ENCODE data around the gene SYNE1.
A peak's percentile ranks its signal among the peaks of the same experiment; 100 is the strongest.
"Not testable (repeated sequence)": the region's sequence is repeated elsewhere in the genome, so short reads cannot be mapped to it uniquely, and the experiment has no call there.

Gene SYNE1

DNA sequence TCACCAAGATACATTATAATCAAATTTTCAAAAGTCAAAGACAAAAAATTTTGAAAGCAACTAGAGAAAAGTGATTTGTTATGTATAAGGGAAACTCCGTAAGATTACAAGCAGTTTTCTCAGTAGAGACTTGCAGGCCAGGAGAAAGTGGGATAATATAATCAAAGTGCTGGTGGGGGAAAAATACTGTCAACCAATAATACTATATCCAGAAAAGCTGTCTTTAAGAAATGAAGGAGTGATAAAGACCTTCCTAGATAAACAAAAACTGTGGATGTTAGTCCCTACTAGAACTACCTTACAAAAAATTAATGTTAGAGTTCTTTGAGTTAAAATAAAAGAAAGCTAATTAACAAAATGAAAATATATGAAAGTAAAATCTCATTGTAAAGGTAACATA, 79.7 kb downstream of the SYNE1 start:
- DNase-seq, result no peak

DNA sequence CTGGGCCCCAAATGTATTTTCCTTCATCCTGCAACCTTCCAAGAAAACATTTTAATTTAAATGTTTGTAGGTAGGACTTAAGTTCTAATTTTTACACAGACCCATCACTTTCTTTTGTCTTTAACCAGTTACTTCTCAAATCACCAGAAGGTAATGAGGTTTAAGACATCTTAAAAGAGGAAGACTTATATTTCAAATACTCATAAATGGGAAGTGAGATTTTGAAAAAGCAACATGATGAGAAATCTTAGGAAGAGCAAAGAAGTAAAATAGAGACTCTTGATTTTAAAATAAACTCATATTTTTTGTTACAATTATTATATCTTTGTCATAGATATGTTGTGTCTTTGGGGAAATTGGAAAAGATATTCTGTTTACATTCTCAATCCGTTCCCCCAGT, 82.3 kb downstream of the SYNE1 start:
- no peak for DNase-seq

DNA sequence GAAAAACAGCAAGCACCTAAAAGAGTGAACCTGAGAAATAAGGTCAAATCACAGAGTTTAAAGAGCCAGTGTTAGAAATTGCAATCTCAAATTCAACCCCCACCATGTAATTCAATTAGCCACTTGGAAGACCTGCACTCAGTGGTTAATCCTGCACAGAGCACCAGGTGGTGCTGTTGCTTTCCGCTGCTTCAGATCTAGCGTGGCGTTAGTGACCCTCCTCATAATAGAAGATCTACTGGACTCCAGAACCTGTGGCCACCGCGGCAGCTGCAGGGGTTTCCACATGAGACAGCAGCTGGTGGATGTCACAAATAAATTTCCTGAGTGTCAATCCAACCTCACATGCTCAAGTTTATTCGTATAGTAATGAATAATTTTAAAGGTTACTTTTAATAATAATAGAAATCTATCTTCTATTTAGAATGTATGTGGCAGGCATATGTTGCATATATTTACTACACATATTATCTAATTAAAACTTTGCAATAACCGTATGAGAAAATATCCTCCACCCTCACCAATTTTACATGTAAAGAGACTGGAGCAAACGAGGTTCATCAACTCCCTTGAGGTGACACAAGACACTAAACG, 84.4 kb downstream of the SYNE1 start:
- peak; percentile 4 for DNase-seq

DNA sequence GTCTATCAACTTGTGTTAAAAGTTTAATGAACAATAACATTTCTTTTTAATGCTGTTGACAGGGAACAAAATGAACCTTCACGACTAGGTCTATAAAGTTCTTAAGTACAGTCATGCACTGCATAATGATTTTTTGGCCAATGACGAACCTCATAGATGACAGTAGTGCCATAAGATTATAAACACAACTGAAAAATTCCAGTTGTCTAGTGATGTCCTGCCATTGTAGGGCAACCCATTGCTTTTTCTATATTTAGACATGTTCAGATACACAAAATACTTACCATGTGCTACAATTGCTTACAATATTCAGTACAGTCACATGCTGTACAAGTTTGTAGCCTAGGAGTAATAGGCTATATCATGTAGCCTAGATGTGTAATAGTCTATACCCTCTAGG, 93.6 kb downstream of the SYNE1 start:
- no peak for DNase-seq

- no peak for DNase-seq
Measured at GRCh38 chr6:152540381-152540780, 96.8 kb downstream of the SYNE1 start.

DNA sequence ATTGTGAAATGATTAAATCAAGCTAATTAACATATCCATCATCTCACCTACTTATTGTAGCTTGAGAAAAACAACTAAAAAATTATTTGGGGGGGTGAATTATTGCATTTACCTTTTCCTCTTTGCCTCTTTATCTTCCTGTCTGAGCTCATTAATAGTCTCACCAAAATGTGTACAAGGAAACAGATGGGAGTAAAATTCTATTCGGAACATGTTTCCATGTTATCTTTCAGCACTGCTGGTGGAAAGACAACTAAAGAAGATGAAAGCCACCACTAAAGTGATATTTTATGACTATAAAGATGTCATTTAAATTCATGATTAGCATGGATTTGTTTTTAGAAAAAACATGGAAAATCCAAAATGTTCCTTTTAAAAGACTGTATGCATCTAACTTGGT, 102.6 kb downstream of the SYNE1 start:
- no peak for DNase-seq

- DNase-seq, result no peak
Measured at GRCh38 chr6:152532556-152533422, 104.4 kb downstream of the SYNE1 start.

DNA sequence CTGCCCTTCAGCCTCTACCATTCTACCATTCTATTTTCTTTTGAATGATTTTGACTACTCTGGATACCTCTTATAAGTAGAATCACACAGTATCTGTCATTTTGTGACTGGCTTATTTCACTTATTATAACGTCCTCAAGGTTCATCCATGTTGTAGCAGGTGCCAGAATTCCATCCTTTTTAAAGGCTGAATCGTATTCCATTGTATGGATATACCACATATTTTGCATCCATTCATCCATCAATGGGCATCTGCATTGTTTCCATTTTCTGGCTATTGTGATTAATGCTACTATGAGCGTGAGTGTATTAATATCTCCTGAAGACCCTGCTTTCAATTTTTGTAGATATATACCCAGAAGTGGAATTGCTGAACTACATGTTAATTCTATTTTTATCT, 105.5 kb downstream of the SYNE1 start:
- DNase-seq, result no peak

- no peak for DNase-seq
Measured at GRCh38 chr6:152529369-152529768, 107.8 kb downstream of the SYNE1 start.

DNA sequence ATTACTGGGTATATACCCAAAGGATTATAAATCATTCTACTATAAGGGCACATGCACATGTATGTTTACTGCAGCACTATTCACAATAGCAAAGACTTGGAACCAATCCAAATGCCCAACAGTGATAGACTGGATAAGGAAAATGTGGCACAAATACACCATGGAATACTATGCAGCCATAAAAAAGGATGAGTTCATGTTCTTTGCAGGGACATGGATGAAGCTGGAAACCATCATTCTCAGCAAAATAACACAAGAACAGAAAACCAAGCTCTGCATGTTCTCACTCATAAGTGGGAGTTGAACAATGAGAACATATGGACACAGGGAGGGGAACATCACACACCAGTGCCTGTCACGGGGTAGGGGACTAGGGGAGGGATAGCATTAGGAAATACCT, 123.0 kb downstream of the SYNE1 start:
- not testable (repeated sequence) for DNase-seq

DNA sequence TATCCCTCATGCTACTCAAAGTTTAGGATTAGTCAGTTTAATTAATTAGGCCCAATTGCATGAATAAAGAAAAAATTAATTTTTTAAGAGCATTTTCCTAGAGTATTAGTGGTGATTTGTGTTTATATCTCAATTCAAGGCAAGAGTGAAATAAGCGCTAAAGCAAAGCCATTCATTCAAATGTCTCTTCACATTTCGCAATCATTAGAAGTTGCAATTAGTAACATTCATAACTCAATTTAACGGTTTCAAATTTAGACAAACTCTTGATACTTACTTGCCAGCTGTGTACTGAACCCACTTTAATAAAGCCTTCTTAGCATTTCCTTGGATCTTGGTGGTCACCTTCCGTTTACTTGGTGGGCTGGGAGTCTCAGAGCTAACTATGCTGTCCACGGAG, 127.2 kb downstream of the SYNE1 start:
- DNase-seq, result no peak

DNA sequence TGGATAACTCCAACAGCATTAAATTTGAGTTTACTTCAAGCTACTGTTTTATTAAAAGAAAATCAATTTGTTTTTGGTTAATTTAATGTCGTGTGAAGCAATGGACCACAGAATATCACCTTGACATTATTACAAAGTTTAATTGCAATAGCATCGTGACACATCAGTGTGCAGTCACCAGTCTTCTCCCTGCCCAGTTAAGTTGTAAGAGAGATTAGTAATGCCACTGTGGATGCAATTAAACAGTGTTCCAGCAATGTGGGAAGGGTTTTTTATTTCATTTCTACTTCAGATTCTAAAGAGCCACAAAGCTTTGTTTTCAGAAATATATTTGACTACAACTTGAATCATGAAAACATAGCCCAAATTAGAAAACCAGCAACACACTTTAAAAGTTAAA, 128.7 kb downstream of the SYNE1 start:
- no peak for DNase-seq

DNA sequence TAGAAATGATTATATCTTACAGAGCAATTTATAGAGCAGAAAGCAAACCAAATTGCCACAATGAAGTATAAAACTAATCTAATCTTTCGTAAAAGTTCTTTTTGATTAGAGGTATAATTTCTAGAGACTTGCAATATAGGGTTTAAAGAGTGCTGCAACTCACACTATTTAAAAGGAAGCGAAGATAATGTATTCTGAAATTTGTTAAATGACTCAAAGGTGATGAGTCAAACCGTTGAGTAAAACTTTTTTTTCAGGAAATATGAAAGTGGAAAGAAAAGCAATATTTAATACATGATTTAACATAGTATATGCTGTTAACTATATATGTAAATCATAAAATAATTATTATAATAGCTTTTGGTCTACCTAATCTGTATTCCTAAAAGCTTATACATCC, 133.6 kb downstream of the SYNE1 start:
- no peak for DNase-seq

GRCh38 chr6:152502421-152503188, 134.6 kb downstream of the SYNE1 start:
- no peak for DNase-seq

DNA sequence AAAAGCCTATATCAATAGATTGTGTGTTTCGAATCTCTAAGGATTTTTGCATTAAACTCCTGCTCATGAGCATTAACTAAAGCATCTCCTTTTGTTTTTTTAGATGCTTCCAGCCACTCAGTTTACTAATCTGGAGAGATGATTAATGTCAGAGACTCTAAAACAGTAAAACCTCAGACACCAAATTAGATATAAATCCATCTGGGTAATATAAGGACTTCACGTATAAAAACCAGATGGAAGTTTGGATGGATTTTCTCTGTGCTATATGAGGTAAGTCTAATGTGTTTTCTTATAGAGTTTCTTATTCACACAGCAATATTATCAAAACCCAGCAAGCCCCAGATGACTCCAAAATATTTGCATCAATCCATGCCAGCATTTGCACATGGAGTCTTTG, 137.2 kb downstream of the SYNE1 start:
- no peak for DNase-seq

DNA sequence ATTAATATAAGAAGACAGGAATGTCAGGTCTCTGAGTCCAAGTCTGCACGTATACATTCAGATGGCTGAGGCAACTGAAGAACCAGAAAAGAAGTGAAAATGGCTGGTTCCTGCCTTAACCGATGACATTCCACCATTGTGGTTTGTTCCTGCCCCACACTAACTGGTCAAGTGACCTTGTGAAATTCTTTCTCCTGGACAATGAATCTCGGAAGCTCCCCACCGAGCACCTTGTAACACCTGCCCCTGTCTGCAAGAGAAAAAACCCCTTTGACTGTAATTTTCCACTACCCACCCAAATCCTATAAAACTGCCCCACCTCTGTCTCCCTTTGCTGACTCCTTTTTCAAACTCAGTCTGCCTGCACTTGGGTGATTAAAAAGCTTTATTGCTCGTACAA, 140.4 kb downstream of the SYNE1 start:
- DNase-seq, result no peak

DNA sequence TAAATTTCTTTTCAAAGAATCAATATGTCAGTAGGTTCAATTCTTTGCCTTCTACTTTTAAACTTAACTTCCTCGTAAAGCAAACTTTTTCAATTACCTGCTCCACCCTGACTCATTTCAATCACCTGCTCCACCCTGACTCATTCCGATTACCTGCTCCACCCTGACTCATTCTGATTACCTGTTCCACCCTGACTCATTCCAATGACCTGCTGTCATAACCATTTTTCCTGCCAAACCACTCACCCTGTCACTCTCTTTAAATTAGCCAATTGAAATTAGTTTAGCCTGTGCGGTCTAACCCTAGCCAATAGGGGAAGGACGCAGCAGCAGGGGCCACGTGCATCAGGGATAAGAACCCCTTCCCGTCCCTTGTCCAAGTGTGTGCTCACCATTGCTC, 141.7 kb downstream of the SYNE1 start:
- not testable (repeated sequence) for DNase-seq

DNA sequence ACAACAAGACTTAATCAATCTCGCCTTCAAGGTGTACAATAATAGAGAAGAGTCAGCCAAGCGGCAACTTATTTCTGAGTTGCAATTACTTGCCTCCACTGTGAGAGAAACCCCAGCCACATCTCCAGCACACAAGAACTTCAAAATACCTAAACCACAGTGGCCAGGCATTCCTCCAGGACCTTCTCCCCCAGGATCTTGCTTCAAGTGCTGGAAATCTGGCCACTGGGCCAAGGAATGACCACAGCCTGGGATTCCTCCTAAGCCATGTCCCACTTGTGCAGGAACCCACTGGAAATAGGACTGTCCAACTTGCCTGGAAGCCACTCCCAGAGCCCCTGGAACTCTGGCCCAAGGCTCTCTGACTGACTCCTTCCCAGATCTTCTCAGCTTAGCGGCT, 144.9 kb downstream of the SYNE1 start:
- DNase-seq, result not testable (repeated sequence)

GRCh38 chr6:152491501-152491900, 145.7 kb downstream of the SYNE1 start:
- not testable (repeated sequence) for DNase-seq

DNA sequence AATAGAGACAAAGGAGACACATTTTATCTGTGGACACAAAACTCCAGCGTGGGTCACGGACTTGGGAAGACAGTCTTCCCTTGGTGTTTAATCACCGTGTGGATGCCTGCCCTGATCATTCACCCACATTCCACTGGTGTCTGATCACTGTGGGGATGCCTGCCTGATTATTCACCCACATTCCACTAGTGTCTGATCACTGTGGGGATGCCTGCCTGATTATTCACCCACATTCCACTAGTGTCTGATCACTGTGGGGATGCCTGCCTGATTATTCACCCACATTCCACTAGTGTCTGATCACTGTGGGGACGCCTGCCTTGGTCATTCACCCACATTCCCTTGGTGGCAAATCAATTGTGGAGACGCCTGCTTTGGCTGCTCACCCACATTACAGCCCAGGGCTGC, 146.2 kb downstream of the SYNE1 start:
- DNase-seq, result not testable (repeated sequence)

DNA sequence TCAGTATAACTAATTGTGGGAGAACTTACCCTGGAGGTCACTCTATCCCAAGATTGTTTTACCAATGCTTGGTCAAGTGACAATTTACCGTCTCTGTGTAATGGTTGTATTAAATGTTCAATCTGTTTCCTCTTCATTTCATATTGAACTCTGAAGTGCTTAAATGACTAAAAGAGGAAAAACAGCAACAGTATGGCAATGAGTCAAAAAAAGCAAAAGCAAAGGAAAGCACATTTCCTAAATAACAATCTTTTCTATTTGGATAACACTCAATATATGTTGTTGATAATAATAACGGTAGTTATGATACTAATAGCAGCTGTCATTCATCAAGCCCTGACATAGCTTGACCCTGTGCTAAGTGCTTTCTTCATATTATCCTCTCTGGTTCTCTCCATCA, 152.4 kb downstream of the SYNE1 start:
- no peak for DNase-seq

- DNase-seq, result no peak
Measured at GRCh38 chr6:152482289-152482688, 154.9 kb downstream of the SYNE1 start.

GRCh38 chr6:152478377-152479010, 158.7 kb downstream of the SYNE1 start:
- no peak for DNase-seq

Measured in CD4-positive, alpha-beta T cell treated with Interleukin-6 for 4 hours (primary cell).